Medulla oblongata (tissue), 1 donor: Measurements from ENCODE around the gene CD58.
"Not testable (repeated sequence)": the region's sequence is repeated elsewhere in the genome, so short reads cannot be mapped to it uniquely, and the experiment has no call there.

Experiments used
- DNase-seq: peaks from one replicate; pipeline ENCODE4 v3.0.0-alpha.2; 2015; ENCODE audit errors: extremely low spot score

CD58 gene, protein sequence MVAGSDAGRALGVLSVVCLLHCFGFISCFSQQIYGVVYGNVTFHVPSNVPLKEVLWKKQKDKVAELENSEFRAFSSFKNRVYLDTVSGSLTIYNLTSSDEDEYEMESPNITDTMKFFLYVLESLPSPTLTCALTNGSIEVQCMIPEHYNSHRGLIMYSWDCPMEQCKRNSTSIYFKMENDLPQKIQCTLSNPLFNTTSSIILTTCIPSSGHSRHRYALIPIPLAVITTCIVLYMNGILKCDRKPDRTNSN

DNA sequence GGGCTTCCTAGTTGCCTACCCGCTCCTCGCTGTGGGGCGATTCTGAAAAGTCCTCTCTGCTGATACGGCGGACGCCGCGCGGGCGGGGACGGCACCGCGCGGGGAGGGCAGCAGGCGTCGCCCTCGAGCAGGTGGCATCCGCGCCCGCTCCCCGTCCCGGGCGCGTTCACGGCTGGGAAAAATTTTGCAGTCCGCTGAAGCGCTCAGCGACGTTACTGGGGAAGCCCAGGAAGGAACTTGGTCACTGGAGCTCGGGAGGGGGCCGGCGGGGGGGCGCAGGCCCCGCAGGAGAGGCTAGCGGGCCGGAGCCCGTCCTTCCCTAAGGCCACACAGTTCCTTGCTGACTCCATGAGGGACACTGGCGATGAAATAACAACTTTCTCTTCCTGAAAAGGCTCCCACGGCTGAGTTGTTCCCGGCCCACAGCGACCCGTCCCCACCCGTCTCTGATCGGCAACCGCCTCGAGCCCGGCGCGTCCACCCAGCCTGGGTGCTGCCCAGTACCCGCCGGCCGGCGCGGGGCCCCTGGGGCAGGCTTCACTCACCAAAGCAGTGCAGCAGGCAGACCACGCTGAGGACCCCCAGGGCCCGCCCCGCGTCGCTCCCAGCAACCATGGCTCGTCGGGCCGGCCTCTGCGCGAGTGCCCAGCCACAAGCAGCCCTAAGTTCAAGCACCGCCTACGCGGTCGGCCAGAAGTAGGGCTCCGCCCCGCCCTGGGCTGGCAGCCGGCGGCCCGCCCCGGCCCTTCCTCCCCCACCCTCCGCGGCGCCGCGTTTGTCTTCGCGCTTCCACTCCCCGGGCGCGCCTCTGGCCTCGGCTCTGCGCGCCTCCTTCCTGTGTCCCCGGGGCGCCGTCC, at the start of gene CD58:
CD58 (minus strand) TSS at position 669 of the 857 bp plus-strand sequence; CDS start at position 615, 54 bp downstream.
- DNase-seq = peak; percentile 84

DNA sequence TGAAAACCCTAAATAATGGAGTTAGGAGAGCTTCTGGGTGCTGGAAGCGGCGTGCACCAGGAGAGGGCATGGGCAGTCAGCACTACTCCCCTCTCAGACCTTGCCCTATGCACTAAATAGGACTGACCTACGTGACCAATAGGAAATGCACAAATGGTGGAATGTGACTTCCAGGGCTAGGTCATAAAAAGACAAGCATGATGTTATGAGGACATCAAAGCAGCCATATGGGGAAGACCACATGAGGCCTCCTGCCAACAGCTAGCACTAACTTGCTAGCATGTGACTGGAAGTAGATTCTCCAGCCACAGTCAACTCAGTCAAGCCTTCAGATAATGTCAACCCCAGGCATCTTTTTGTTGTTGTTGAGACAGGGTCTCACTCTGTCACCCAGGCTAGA, 49.6 kb upstream of the CD58 start:
- DNase-seq = not testable (repeated sequence)

DNA sequence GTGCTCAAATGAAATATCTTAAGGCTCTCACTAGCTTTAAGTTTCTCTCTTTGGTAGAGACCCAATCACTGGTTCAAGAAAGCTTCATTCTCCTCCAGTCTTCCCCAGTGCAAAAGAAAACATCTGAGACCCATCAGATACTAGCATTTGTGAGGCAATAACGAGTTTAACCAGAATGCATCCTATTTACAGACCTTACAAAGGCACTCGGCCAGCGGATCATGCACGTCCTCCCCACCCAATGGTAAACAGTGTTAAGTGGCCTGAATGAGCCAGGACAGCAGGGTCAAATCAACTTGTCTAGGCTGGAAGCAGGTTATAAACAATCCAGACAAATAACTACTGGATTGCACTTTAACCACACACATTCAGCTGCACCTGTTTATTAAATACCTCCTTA, 48.3 kb upstream of the CD58 start:
- not testable (repeated sequence) for DNase-seq

DNA sequence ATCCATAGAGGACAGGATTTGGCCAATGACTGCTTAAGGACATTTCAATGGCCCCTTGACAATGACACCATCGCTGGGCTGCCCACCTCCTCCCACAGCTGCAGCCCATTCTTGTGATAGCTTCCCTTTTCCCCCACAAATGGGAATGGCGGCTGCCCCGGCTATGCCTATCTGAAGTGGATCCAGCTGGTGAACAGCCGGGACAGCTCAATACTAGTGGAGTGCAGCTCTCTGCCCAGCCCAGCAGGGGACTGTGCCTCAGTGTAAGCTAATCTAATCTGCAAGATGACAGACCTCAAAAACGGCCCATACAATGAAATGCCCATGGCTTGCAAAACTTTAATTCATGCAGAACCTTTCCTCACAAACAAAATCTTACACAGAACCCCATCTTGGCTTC, 47.0 kb upstream of the CD58 start:
- DNase-seq = not testable (repeated sequence)

DNA sequence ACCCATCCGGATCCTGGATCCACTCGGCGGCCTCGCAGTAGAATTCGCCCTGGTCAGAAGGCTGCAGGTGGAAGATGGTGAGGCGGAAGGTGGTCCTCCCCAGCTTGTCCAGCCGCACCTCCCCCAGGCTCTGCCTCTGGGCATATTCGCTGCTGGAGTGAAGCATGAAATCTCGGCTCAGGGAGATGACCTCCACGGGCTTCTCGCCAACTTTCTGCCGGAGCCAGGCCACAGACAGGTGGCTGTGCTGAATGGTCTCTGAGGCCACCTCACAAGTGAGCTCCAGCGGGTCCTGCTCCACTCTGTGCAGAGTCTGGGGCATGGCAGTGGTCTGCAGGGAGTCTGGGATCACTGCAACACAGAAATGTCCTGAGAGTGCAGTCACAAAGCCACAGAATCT, 43.0 kb upstream of the CD58 start:
- not testable (repeated sequence) for DNase-seq

DNA sequence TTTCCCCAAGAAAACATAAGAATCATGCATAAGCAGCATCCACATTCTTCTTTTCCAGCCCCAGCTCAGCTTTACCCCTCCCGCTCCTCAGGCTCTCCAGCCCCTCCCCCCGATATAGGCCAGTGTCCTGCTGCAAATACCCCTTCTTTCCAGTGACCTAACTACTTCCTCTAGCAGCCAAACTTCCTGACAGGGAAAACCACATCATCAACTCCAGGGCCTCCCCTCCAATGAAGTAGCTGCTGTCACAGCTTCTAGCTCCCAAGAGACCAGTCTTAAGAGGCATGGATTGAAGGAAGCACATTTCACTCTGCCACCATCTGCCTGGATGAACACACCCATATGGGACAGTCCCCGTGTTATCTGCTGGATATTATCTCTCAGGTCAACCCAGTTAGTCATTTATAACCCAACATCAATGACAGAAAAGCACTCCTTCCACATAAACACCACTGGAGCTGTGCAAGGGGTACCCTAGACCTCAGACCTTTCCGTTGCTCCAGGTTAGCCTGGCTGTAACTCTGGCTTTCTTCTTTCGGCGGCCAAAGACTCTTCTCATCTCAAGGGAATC, 39.1 kb upstream of the CD58 start:
- not testable (repeated sequence) for DNase-seq

DNA sequence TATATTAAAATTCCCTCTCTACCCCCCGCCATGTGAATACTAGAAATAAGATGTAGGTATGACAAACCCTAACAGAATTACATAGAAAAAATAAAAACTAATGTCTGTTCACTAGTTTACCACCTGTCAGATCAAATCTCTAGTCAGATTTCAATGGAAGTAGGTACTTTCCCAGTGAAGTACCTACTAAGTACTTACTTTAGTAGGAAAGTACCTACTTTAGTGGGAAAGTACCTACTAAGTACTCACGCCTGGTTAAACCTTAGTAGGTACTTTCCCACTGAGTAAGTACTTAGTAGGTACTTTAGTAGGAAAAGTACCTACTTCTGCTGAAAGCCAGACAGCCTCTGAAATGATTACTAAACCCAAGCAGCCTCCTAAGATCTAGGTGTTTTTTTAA, 38.0 kb upstream of the CD58 start:
- DNase-seq = not testable (repeated sequence)

DNA sequence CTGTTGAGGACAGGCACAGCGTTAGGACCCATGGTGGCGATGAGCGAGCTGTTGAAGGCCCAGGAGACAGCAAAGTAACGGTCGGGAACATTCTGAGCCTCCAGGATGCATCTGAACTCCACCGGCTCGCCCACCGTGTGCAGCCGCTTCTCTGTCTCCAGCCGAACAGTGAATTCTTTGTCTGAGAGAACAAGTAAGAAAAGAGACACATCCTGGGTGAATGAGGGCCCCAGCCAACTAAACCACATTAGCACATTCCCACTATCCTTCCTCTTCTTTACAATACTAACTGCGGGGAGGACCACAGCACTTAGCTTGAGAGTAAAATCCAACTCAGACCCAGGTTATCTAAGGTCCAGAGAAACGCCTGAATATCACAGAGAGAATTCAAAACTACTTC, 37.3 kb upstream of the CD58 start:
- DNase-seq = not testable (repeated sequence)

DNA sequence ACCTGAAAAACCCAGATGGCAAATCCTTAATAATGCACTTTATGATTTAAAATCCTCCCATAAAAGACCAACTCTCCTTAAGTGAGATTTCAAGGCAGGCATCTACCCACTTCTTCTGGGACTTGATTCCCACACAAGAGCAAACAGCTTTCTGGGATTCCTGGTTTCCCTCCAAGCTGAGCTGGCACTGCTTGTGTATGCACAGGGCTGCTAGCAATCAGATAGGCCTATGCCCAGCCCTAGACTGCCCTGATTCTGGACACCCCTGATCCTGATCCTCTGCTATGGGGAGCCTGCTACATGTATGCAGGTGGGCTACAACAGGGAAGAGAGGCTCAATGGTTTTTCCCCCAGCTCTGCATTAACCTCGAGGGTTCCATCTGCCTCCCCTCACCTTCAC, 36.6 kb upstream of the CD58 start:
- DNase-seq = not testable (repeated sequence)

DNA sequence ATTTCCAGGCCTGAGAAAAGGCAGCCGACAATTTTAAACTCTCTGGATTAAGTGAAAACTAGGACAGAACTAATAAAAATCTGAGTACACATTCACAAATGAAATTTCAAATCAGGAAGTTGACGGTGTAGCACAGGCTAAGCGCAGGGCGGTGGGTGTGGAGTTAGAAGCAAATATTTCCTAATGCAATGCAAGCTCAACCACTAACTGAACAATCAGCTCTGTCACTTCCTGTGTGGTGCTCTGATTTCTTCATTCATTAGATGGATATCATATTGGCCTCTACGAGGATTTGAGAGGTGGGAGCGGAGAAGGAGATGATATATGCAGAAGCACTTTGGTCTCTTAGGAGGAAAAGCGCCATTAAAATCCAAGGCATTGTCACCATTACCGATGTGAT, 35.2 kb upstream of the CD58 start:
- not testable (repeated sequence) for DNase-seq

DNA sequence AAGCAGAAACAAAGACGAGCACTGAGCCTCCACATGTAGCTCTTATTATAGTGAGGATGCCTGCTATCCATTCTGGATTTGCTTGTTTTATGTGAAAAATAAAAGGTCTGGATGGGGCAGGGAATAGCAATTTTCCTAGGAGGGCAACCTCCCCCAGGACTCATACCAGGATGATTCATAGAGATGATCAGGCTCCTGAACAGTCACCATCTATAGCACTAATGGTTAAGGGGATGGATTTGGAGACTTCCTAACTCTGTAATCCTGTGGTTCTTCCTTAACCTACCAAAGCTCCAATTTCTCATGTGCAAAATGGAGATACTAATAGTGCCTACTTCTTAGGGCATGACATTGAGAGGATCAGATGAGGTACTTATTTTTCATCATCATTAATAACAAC, 34.5 kb upstream of the CD58 start:
- no peak for DNase-seq

DNA sequence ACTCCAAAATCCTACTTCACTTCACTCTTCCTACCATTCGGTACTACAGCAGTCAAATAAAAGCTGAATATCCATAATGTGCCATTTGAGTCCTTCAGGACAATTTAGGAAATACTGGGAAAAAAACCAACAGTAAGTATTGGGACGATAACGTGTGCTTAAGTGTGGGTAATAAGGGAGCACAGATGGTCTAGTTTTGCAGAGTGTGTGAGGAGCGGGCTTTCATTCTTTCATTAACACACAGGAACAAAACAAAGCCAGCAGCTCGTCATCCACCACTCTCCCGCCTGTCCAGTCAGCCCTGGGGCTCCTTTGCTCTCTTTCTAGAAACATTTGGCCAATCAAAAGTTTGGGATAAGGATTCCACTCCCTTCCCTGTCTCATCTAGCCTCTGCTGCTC, 33.6 kb upstream of the CD58 start:
- DNase-seq = not testable (repeated sequence)

DNA sequence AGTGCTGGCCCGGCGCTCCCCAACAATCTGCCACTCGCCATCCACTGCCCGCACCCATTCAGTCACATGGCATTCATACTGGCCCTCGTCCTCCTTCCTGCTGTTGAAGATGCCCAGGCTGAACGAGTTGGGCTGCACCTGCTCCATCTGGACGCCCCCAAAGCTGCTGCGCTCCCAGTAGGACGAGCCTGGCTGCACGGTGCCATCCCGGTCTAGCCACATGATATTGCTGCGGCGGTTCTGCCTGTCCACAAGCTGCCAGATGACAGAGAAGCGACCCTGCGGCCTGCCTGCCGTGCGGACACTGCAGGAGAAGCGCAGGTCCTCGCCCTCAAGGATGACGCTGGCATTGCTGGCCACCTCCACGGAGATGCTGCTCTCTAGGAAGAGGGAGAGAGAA, 32.8 kb upstream of the CD58 start:
- not testable (repeated sequence) for DNase-seq

DNA sequence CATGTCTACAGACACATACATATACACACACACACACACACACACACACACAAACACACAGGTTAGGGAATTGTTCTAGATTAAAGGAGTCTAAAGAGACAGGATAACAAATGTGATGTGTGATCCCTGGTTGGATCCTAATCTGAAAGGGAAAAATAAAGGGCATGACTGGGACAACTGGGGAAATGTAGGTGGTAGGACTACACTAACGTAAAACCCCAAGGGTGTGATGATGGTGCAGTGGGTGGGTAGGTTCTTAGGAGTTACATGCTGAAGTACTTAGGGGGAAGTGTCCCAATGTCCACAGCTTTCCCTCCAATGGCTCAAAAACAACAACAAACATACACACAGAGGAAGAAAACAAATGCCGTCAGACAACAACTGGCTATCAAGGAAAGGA, 28.5 kb upstream of the CD58 start:
- not testable (repeated sequence) for DNase-seq

DNA sequence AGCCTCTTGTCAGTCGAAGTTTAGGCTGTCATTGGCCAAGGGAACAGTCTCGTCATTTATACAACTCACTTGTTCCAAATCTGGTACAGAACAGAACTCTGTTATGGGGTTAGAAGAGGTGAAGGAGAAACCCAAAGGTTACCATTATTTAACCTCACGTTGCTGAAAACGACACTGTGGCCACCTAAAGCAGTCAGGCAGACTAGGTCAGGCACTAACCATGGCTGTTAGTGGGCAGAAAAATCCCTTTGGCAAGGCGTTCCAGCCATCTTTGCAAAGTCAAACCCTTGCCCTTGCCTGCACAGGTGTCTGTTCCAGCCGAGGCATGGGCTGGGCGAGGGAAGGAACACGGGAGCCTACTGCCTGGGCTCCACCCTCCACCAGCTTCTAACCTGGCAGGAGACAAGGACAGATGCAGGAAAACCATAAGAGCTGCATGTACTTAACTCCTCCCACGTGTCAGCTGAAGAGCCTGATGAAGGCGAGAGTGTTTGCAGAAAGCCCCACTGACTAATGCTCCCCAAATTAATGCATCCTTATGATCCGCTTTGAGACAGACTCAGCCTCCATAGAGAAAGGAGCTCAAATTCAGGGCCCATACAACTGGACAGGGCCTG, 27.7 kb upstream of the CD58 start:
- DNase-seq = not testable (repeated sequence)

DNA sequence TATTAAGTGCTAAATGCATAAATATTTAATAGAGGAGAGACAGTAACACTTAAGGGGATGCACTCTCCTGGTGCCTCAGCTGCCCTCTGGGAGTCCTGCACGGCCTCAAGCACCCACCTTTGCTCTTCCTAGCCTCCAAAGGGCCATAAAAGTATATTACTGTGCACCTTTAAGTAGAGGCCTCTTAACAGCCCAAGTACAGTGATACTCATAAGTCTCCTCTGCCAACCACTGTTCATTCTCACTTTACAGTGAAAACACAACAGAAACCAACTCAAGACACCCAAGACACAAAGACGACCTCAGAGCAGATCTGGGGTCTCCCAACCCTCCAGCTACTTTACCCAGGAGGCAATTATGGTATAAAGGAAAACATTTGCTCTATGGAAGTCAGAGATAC, 26.6 kb upstream of the CD58 start:
- DNase-seq = not testable (repeated sequence)

DNA sequence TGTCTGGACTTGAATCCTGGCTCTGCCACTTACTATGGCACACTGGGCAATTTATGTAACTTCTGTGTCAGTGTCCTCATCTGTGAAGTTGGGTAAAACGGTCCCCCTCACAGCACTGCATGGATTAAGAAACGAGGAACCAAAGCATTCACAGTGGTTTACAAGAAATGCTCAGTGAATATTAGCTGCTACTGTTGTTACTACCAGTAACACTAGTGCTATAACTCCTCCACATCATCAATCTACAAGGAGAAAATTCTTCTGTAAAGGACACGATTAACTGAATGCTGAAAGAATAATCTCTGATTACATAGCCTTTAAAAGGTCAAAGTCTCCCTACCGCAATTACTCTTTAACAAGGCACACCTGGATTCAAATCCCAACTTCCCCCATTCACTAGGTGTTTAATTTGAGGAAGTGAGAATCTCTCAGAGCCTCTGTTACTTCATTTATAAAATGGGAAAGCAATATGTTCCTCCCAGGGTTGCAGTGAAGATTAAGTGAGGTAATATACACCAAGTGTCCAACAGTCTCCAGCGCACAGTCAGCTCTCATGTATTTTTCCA, 26.0 kb upstream of the CD58 start:
- DNase-seq = not testable (repeated sequence)

DNA sequence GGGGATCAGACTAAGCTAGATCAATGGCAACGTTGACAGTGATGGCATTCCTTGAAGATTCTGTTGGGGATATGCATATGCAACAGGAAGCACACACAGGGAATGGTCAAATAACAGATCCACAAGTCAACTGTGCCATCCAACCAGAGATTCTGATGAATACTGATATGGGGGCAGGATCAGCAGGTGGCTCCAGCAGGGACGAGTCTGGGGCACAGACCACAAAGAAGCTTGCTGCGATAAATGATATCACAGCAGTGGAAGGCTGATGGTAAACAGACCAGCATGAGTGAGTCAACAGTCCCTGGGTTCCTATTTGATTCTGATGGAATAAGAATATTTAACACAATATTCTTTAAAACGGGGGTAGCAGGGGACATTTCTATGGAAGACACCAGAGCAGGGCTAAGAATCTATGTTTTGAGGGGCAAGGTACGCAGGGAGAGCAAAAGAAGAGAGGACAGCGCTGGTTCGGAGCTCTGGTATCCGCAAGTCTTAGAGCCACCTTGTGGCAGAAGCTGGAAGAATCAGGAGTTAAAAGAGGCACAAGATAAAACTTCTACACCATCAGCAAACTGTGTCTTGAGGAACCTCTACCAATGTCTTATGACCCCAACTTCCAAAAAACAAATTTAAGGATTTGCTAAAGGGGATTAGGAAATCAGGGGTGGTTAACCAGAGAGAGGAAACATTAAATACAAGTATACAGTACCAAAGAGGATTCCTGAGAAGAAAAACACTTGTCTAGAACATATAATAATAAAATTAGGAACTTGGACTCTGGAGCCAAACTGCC, 25.3 kb upstream of the CD58 start:
- DNase-seq = peak; percentile 48

DNA sequence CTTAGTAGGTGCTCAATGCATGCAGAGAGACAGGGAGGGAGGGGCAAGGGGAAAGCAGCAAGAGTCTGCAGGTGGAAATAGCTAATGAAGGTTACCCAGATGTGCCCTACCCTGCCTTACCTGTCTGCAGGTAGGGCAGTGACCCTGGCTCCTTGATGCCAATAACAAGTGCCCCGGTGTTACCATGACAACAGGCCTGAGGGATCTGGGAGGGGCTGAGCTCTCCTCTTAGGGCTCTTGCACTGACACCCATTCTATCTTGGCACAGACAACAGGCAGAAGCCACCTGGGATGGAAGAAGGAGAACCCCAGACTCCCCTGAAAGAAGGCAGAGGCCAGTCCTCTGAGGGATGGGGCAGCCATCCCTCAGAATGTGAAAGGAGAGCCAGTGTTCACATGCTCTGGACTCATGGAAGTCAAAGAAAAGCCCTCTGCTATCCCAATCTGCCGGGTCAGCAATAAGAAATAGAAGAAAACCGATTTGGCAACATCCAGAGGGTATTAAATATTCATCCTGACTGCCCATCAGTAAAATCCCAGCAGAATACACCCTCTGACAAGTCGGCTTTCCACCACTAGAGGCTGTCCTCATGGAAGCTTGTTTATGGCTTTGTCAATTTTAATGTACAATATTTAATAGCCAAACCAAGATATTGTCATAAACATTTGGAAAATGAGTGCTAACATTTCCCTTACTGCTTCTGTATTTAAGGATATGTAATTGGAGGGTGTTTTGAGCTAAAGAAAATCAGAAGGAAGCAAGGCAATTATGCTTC, 24.4 kb upstream of the CD58 start:
- DNase-seq = not testable (repeated sequence)

DNA sequence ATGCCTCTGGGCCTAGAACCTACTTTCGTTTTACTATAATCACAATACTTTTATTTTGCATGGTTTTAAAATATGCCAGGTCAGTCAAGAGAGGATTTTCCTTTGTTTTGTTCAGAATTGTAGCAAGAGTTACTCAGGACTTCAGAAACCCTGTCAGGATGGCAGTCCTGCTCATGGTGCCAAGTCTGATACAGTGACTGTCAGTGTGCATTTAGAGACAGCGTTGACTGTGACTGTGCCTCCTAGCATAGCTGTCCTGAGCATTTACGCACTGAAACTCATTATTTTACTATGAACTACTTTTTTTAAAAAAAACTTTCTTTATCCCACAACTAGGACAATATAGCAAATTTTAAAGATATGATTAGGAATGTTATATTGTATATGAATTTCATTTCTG, 23.2 kb upstream of the CD58 start:
- DNase-seq = not testable (repeated sequence)
